Smooth muscle cell (in vitro differentiated cells): ENCODE data around the gene BCL2. TPM values are rescaled to one million over a fixed set of nuclear protein-coding genes. Genes with fewer than 3 reads are reported as not detected.

Experiments
- DNase-seq: peaks from one replicate; lab custom pipeline; 2025; ENCODE audit not compliant: unreplicated experiment; lab: John Stamatoyannopoulos, UW
- H2AFZ ChIP-seq: fragments of 200-600 bp; sonication (generic); 2 replicates; pipeline ENCODE4 v1.6.0; 2016; ENCODE audit warnings: antibody characterized with exemption, low read depth, mild to moderate bottlenecking
- H3F3A ChIP-seq: fragments of 200-600 bp; sonication (generic); 2 replicates; pipeline ENCODE4 v1.6.0; 2017; ENCODE audit warnings: antibody characterized with exemption, low read depth
- H3K27ac ChIP-seq: fragments of 200-600 bp; sonication (generic); 2 replicates; pipeline ENCODE4 v1.5.1; 2016; ENCODE audit warnings: low read depth, mild to moderate bottlenecking
- H3K27me3 ChIP-seq: fragments of 200-600 bp; sonication (generic); 2 replicates; pipeline ENCODE4 v1.6.1; 2016; ENCODE audit warnings: low read depth, mild to moderate bottlenecking
- H3K36me3 ChIP-seq: fragments of 200-600 bp; sonication (generic); 2 replicates; pipeline ENCODE4 v1.5.1; 2016; ENCODE audit warnings: low read depth
- H3K4me1 ChIP-seq: fragments of 200-600 bp; sonication (generic); 2 replicates; pipeline ENCODE4 v1.5.1; 2016; ENCODE audit warnings: low read depth
- H3K4me2 ChIP-seq: fragments of 200-600 bp; sonication (generic); 2 replicates; pipeline ENCODE4 v1.6.0; 2016; ENCODE audit warnings: mild to moderate bottlenecking
- H3K4me3 ChIP-seq: fragments of 200-600 bp; sonication (generic); 2 replicates; pipeline ENCODE4 v1.5.1; 2016; ENCODE audit warnings: mild to moderate bottlenecking
- H3K79me2 ChIP-seq: fragments of 200-600 bp; sonication (generic); 2 replicates; pipeline ENCODE4 v1.6.0; 2016; ENCODE audit warnings: low read depth, mild to moderate bottlenecking
- H3K9ac ChIP-seq: fragments of 200-600 bp; sonication (generic); 2 replicates; pipeline ENCODE4 v1.6.0; 2016; ENCODE audit warnings: low read depth
- H3K9me3 ChIP-seq: fragments of 200-600 bp; sonication (generic); replicated peaks from 2 replicates; pipeline ENCODE4 v1.5.1; 2016; ENCODE audit warnings: low read depth
- H4K20me1 ChIP-seq: fragments of 200-600 bp; sonication (generic); 2 replicates; pipeline ENCODE4 v1.6.0; 2016; ENCODE audit warnings: low read depth
- WGBS: methylation state at CpG from one replicate; pipeline ENCODE4 v1.1.7; 2016; ENCODE audit warnings: low lambda C conversion rate; 5-methylcytosine and 5-hydroxymethylcytosine counted together
- polyA plus RNA-seq: library from polyadenylated mRNA; unstranded; fragments of >200 nt; fragmentation: Nextera tagmentation; extraction: Ambion mirVana; gene quantifications from 2 replicates; pipeline ENCODE4 v1.2.1, GENCODE V29; 2016
- total RNA-seq: library from RNA; depleted of rRNA; stranded (reverse); fragments of >200 nt; gene quantifications from 2 replicates; pipeline ENCODE4 v1.2.3, GENCODE V29; 2014
- TF ChIP-seq, protein P1 (sequence below): fragments of 200-600 bp; sonication (generic); IDR thresholded peaks from 2 replicates; pipeline ENCODE4 v1.5.1; 2017; ENCODE audit warnings: borderline replicate concordance, mild to moderate bottlenecking, antibody characterized with exemption; ENCODE audit not compliant: insufficient read depth, poor library complexity, severe bottlenecking

BCL2 gene
- total and polyA plus RNA-seq, 2 experiments from 2014 or later, result 0.85 TPM; not detected in 1

GRCh38 chr18:63298400-63299365 lies 20.9 kb downstream of the BCL2 start:
- H3K4me3 ChIP-seq, result no peak overlapping the region
- H4K20me1 ChIP-seq, result no peaks in the 10 kb centered on the region
- DNase-seq, result no peak
- H3K9me3 ChIP-seq, result no peaks in the 10 kb centered on the region
- H2AFZ ChIP-seq, result no peak overlapping the region
- H3K36me3 ChIP-seq, result no peaks in the 10 kb centered on the region
- no peaks in the 10 kb centered on the region for H3K79me2 ChIP-seq
- H3F3A ChIP-seq, result no peaks in the 10 kb centered on the region
- H3K27me3 ChIP-seq, result no peaks in the 10 kb centered on the region
- H3K4me2 ChIP-seq, result no peak overlapping the region
- no peak overlapping the region for H3K27ac ChIP-seq
- TF ChIP-seq, protein P1, sequence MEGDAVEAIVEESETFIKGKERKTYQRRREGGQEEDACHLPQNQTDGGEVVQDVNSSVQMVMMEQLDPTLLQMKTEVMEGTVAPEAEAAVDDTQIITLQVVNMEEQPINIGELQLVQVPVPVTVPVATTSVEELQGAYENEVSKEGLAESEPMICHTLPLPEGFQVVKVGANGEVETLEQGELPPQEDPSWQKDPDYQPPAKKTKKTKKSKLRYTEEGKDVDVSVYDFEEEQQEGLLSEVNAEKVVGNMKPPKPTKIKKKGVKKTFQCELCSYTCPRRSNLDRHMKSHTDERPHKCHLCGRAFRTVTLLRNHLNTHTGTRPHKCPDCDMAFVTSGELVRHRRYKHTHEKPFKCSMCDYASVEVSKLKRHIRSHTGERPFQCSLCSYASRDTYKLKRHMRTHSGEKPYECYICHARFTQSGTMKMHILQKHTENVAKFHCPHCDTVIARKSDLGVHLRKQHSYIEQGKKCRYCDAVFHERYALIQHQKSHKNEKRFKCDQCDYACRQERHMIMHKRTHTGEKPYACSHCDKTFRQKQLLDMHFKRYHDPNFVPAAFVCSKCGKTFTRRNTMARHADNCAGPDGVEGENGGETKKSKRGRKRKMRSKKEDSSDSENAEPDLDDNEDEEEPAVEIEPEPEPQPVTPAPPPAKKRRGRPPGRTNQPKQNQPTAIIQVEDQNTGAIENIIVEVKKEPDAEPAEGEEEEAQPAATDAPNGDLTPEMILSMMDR, result no peak
- WGBS, result 72% methylated on average over 9 of the region's 9 CpGs
- no peaks in the 10 kb centered on the region for H3K4me1 ChIP-seq
- H3K9ac ChIP-seq, result no peak overlapping the region

DNA sequence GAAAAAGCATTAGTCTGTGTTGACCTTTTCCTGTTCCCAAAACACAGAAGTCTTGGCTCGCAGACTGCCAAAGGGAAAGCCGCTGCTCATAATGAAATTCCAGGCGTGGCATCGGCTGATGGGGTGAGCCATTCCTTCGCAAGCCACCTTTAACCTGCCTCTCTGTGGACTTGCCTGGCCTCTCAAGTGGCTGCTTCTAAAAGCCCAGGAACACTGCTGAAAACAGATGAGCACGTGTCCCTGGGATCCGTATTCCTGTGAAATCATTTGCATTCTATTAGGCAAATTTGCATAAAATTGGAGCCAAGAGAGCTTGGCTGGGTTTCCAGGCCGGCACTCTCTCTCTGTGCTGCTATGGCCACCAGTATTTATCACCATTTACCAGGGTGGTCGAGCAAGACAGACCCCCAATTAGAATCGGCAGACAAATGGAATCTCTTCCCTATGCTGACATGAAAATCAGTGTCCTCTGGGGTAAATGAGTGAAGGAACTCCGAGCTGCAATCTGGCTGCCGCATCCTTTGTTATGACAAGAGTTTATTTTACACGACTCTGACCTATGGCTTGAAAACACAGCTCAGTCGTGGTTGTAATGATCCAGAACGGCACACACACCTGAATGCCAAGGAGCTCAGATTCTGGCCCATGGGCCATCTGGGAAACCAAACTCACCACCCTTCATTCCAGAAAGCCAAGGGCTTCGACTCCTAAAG lies 21.7 kb downstream of the BCL2 start:
- no peak overlapping the region for H2AFZ ChIP-seq
- H4K20me1 ChIP-seq, result no peaks in the 10 kb centered on the region
- no peak overlapping the region for H3K4me2 ChIP-seq
- H3K27ac ChIP-seq, result no peak overlapping the region
- no peaks in the 10 kb centered on the region for H3K36me3 ChIP-seq
- no peak overlapping the region for H3K4me3 ChIP-seq
- no peaks in the 10 kb centered on the region for H3K27me3 ChIP-seq
- WGBS, result 79% methylated on average over 16 of the region's 16 CpGs
- H3K9me3 ChIP-seq, result no peaks in the 10 kb centered on the region
- H3F3A ChIP-seq, result no peaks in the 10 kb centered on the region
- no peaks in the 10 kb centered on the region for H3K79me2 ChIP-seq
- TF ChIP-seq, protein P1, result no peak
- DNase-seq, result no peak
- H3K9ac ChIP-seq, result no peak overlapping the region
- no peaks in the 10 kb centered on the region for H3K4me1 ChIP-seq

DNA sequence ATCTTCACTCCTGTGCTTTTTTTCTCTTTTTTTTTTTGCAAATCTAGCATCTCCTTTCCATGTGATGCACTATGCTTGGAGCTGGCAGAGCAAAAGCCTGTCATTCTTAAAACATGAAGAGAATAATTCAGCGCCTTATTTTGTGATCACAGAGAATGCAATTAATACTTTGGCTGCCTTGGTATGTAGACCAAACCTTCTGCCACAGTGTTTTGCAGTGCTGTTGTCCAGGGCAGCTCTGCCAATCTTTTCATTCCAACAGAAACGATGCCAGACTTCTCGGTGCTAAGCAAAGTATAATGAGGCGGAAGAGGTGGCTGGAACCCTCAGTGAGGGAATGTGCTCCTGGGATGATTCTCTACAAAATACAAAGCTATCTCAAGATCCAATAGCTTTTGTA lies 25.6 kb downstream of the BCL2 start:
- no peak overlapping the region for H2AFZ ChIP-seq
- H3K79me2 ChIP-seq, result no peaks in the 10 kb centered on the region
- H4K20me1 ChIP-seq, result no peaks in the 10 kb centered on the region
- H3K27ac ChIP-seq, result no peak overlapping the region
- no peaks in the 10 kb centered on the region for H3F3A ChIP-seq
- H3K4me1 ChIP-seq, result peaks cover 4% of the 10 kb centered on the region
- H3K36me3 ChIP-seq, result no peaks in the 10 kb centered on the region
- no peak for DNase-seq
- no peaks in the 10 kb centered on the region for H3K9me3 ChIP-seq
- WGBS, result 96% methylated on average over 4 of the region's 4 CpGs
- H3K9ac ChIP-seq, result no peak overlapping the region
- H3K4me2 ChIP-seq, result no peak overlapping the region
- TF ChIP-seq, protein P1, result no peak
- H3K4me3 ChIP-seq, result no peak overlapping the region
- H3K27me3 ChIP-seq, result no peaks in the 10 kb centered on the region
